IMR-90 (cell line): Measurements from ENCODE around the gene LYZL6. TPM values are rescaled to one million over a fixed set of nuclear protein-coding genes. Genes with fewer than 3 reads are reported as not detected.

Experiments used
- ATAC-seq: fragments of 200-7000 bp; cut with Tn5 transposase; 2 replicates; pipeline ENCODE4 v1.9.1; 2020; ENCODE audit warnings: low read depth, mild to moderate bottlenecking, moderate library complexity
- BruUV-seq: library from RNA; stranded (reverse); fragments of 400-500 nt; replicated peaks from 2 replicates; lab custom pipeline; 2021; lab: Mats Ljungman, UMichigan
- CTCF ChIA-PET: fragments of 300-600 bp; formaldehyde crosslinking; extraction: SDS; loops from one replicate; lab custom pipeline; 2021; ENCODE audit warnings: antibody characterized with exemption; lab: Yijun Ruan, JAX
- POLR2A ChIA-PET: fragments of 300-600 bp; sonication (Branson Sonifier 250); formaldehyde crosslinking; loops from one replicate; lab custom pipeline; 2022; ENCODE audit warnings: antibody characterized with exemption; ENCODE audit not compliant: unreplicated experiment; lab: Charles Lee
- DNase-seq: peaks from one replicate; pipeline ENCODE4 v3.0.0; 2013
- H2AFZ ChIP-seq: replicated peaks from 2 replicates; pipeline ENCODE3; 2013; ENCODE audit warnings: low read length, mild to moderate bottlenecking; ENCODE audit not compliant: poor library complexity
- H2AK5ac ChIP-seq: 2 replicates; pipeline ENCODE4 v1.6.1; 2013; ENCODE audit warnings: low read depth, low read length, inconsistent platforms
- H2AK9ac ChIP-seq: replicated peaks from 2 replicates; pipeline ENCODE3; 2013; ENCODE audit warnings: mild to moderate bottlenecking, low read depth, low read length, moderate library complexity; ENCODE audit not compliant: poor library complexity
- H2BK120ac ChIP-seq: 2 replicates; pipeline ENCODE4 v1.6.1; 2013; ENCODE audit warnings: low read depth, low read length, inconsistent platforms
- H2BK15ac ChIP-seq: 3 replicates; pipeline ENCODE4 v1.6.1; 2013; ENCODE audit warnings: low read depth, low read length, inconsistent platforms
- H2BK20ac ChIP-seq: 2 replicates; pipeline ENCODE4 v1.6.1; 2013; ENCODE audit warnings: low read depth, mild to moderate bottlenecking, inconsistent platforms, low read length, moderate library complexity
- H2BK5ac ChIP-seq: 2 replicates; pipeline ENCODE4 v1.6.1; 2013; ENCODE audit warnings: mild to moderate bottlenecking, low read depth, low read length, inconsistent platforms; ENCODE audit not compliant: poor library complexity, severe bottlenecking
- H3K14ac ChIP-seq: replicated peaks from 2 replicates; pipeline ENCODE4 v1.6.1; 2013; ENCODE audit warnings: low read depth, low read length, inconsistent platforms
- H3K18ac ChIP-seq: 2 replicates; pipeline ENCODE4 v1.6.1; 2013; ENCODE audit warnings: low read depth, low read length, control low read depth
- H3K23ac ChIP-seq: 2 replicates; pipeline ENCODE4 v1.6.1; 2013; ENCODE audit warnings: low read depth, low read length, inconsistent platforms
- H3K27ac ChIP-seq: 2 replicates; pipeline ENCODE4 v1.5.1; 2013; ENCODE audit warnings: mild to moderate bottlenecking, control low read depth, low read length; ENCODE audit not compliant: insufficient read depth
- H3K27me3 ChIP-seq: 2 replicates; pipeline ENCODE4 v1.6.1; 2013; ENCODE audit warnings: low read length; ENCODE audit not compliant: control insufficient read depth, insufficient read depth
- H3K36me3 ChIP-seq: 2 replicates; pipeline ENCODE4 v1.6.1; 2013; ENCODE audit warnings: low read length, mixed read lengths; ENCODE audit not compliant: control insufficient read depth, insufficient read depth
- H3K4ac ChIP-seq: 2 replicates; pipeline ENCODE4 v1.6.1; 2013; ENCODE audit warnings: low read depth, low read length, inconsistent platforms
- H3K4me1 ChIP-seq: 2 replicates; pipeline ENCODE4 v1.6.1; 2013; ENCODE audit warnings: low read length, mixed read lengths; ENCODE audit not compliant: control insufficient read depth, insufficient read depth
- H3K4me2 ChIP-seq: 2 replicates; pipeline ENCODE4 v1.6.1; 2013; ENCODE audit warnings: low read depth, mild to moderate bottlenecking, control low read depth, low read length, moderate library complexity
- H3K4me3 ChIP-seq: 2 replicates; pipeline ENCODE4 v1.5.1; 2013; ENCODE audit warnings: low read depth, mild to moderate bottlenecking, control low read depth, low read length, moderate library complexity; ENCODE audit not compliant: insufficient read depth
- H3K56ac ChIP-seq: 2 replicates; pipeline ENCODE4 v1.6.1; 2013; ENCODE audit warnings: low read length, inconsistent platforms; ENCODE audit not compliant: insufficient read depth; ENCODE audit errors: extremely low read depth
- H3K79me1 ChIP-seq, 2 experiments: 2 replicates each; pipeline ENCODE4 v1.6.1; 2013; ENCODE audit warnings: low read length in 2 of 2, inconsistent platforms in 1 of 2, low read depth in 1 of 2
- H3K9ac ChIP-seq: 2 replicates; pipeline ENCODE4 v1.6.1; 2013; ENCODE audit warnings: low read depth, low read length, control low read depth
- H3K9me1 ChIP-seq: 2 replicates; pipeline ENCODE4 v1.6.1; 2013; ENCODE audit warnings: low read length, inconsistent platforms; ENCODE audit not compliant: insufficient read depth
- H3K9me3 ChIP-seq: 2 replicates; pipeline ENCODE4 v1.6.1; 2013; ENCODE audit warnings: low read length; ENCODE audit not compliant: control insufficient read depth, insufficient read depth
- H4K20me1 ChIP-seq: 2 replicates; pipeline ENCODE4 v1.6.1; 2013; ENCODE audit warnings: low read length, inconsistent platforms; ENCODE audit not compliant: insufficient read depth
- H4K5ac ChIP-seq: 2 replicates; pipeline ENCODE4 v1.6.1; 2013; ENCODE audit warnings: mild to moderate bottlenecking, low read depth, low read length, control low read depth
- H4K8ac ChIP-seq, 2 experiments: 2 replicates each; pipeline ENCODE4 v1.6.1; 2013; ENCODE audit warnings: low read depth in 2 of 2, low read length in 2 of 2, control low read depth in 1 of 2, inconsistent platforms in 1 of 2
- H4K91ac ChIP-seq: 2 replicates; pipeline ENCODE4 v1.6.1; 2013; ENCODE audit warnings: low read depth, low read length, inconsistent platforms; ENCODE audit not compliant: insufficient read depth
- BHLHE40 ChIP-seq: fragments of 150-350 bp; IDR thresholded peaks from 2 replicates; pipeline ENCODE4 v1.6.1; 2016; ENCODE audit warnings: mild to moderate bottlenecking, low read depth, low read length
- CEBPB ChIP-seq: IDR thresholded peaks from 2 replicates; pipeline ENCODE4 v1.6.1; 2012; ENCODE audit warnings: low read depth, low read length, improper control_type of control experiment
- CHD1 ChIP-seq: IDR thresholded peaks from 2 replicates; pipeline ENCODE4 v1.6.1; 2012; ENCODE audit warnings: low read depth, low read length, improper control_type of control experiment
- CTCF ChIP-seq: conservative IDR thresholded peaks from 2 replicates; pipeline ENCODE4 v1.5.1; 2012; ENCODE audit warnings: mild to moderate bottlenecking, low read depth, low read length, improper control_type of control experiment
- ELK1 ChIP-seq: fragments of 150-350 bp; IDR thresholded peaks from 2 replicates; pipeline ENCODE4 v1.6.1; 2016; ENCODE audit warnings: low read depth, mild to moderate bottlenecking, low read length, moderate library complexity, borderline replicate concordance
- FOS ChIP-seq: fragments of 150-350 bp; IDR thresholded peaks from 2 replicates; pipeline ENCODE4 v1.6.1; 2016; ENCODE audit warnings: low read depth, low read length
- MAFK ChIP-seq: IDR thresholded peaks from 2 replicates; pipeline ENCODE4 v1.6.1; 2012; ENCODE audit warnings: low read depth, low read length, improper control_type of control experiment
- MAZ ChIP-seq: IDR thresholded peaks from 2 replicates; pipeline ENCODE4 v1.6.1; 2012; ENCODE audit warnings: low read depth, mild to moderate bottlenecking, low read length, improper control_type of control experiment, moderate library complexity, borderline replicate concordance
- MXI1 ChIP-seq: IDR thresholded peaks from 2 replicates; pipeline ENCODE4 v1.6.1; 2012; ENCODE audit warnings: low read depth, mild to moderate bottlenecking, low read length, moderate library complexity, borderline replicate concordance
- NFE2L2 ChIP-seq: fragments of 150-350 bp; IDR thresholded peaks from 2 replicates; pipeline ENCODE4 v1.6.1; 2016; ENCODE audit warnings: low read depth, mild to moderate bottlenecking, low read length
- POLR2A ChIP-seq: IDR thresholded peaks from 2 replicates; pipeline ENCODE4 v1.6.1; 2012; ENCODE audit warnings: mild to moderate bottlenecking, low read depth, low read length
- RAD21 ChIP-seq: IDR thresholded peaks from 2 replicates; pipeline ENCODE4 v1.6.1; 2012; ENCODE audit warnings: low read length, improper control_type of control experiment
- RCOR1 ChIP-seq: IDR thresholded peaks from 2 replicates; pipeline ENCODE4 v1.6.1; 2012; ENCODE audit warnings: mild to moderate bottlenecking, low read length, improper control_type of control experiment; ENCODE audit not compliant: insufficient replicate concordance
- RFX5 ChIP-seq: IDR thresholded peaks from 2 replicates; pipeline ENCODE4 v1.8.0; 2012; ENCODE audit warnings: low read depth, mild to moderate bottlenecking, low read length, moderate library complexity
- SMC3 ChIP-seq: fragments of 150-350 bp; IDR thresholded peaks from 2 replicates; pipeline ENCODE4 v1.6.1; 2016; ENCODE audit warnings: low read depth, mild to moderate bottlenecking, antibody characterized with exemption, low read length, moderate library complexity
- dilution Hi-C: fragments of 300-500 bp; cut with HindIII; formaldehyde crosslinking; loops from one replicate; pipeline ENCODE4 v1.14.3; 2018; ENCODE audit warnings: low sequenced_read_pairs; ENCODE audit not compliant: unreplicated experiment
- in situ Hi-C: fragments of 300-500 bp; cut with MboI; formaldehyde crosslinking; loops from 3 replicates; pipeline ENCODE4 v1.14.3; 2019; ENCODE audit warnings: low sequenced_read_pairs, inconsistent platforms, mixed read lengths
- intact Hi-C: fragments of 100-400 bp; cut with micrococcal nuclease; formaldehyde crosslinking; loops from 2 replicates; pipeline ENCODE4 v1.10.0; 2022
- polyA plus RNA-seq, 3 experiments: library from polyadenylated mRNA; depleted of rRNA; stranded (reverse); fragments of >200 nt; gene quantifications; 2 replicates each; pipeline ENCODE4 v1.2.3, GENCODE V29; 2012; ENCODE audit warnings: low replicate concordance in 1 of 3
- total RNA-seq: library from RNA; depleted of rRNA; stranded (reverse); fragments of >200 nt; gene quantifications from 2 replicates; pipeline ENCODE4 v1.2.3, GENCODE V29; 2012
- TF ChIP-seq, protein P1 (sequence below): fragments of 150-350 bp; IDR thresholded peaks from 2 replicates; pipeline ENCODE4 v1.6.1; 2017; ENCODE audit warnings: mild to moderate bottlenecking, antibody characterized with exemption, low read length, low read depth

Gene LYZL6
- total and polyA plus RNA-seq, 2 of the 4 experiments (the other 2 are of a cell fraction) = not detected

- Histone ChIP-seq H2BK5ac (no peak overlapping the region), H3K4me1 (no peaks in the 10 kb centered on the region), H3K9me3 (no peaks in the 10 kb centered on the region), H3K9ac (no peak overlapping the region), H3K18ac (no peak overlapping the region), H3K9me1 (no peaks in the 10 kb centered on the region), H3K27me3 (no peaks in the 10 kb centered on the region; the same call in 1 of the 2 replicates), H2AFZ (no peak overlapping the region), H2BK15ac (no peak overlapping the region), H2BK120ac (no peak overlapping the region), H3K4me2 (no peak overlapping the region), H3K23ac (no peak overlapping the region), H2BK20ac (no peak overlapping the region), H3K79me1 (no peaks in the 10 kb centered on the region), H3K4me3 (no peak overlapping the region), H4K5ac (no peak overlapping the region), H4K8ac (no peak overlapping the region), H2AK5ac (no peak overlapping the region), H2AK9ac (no peak overlapping the region), H4K20me1 (no peaks in the 10 kb centered on the region), H3K14ac (no peak overlapping the region), H3K36me3 (no peaks in the 10 kb centered on the region), H3K4ac (no peak overlapping the region), H3K56ac (no peak overlapping the region), H3K27ac (no peak overlapping the region), H4K91ac (no peak overlapping the region)
- no peak for TF ChIP-seq MAFK
- TF ChIP-seq SMC3 = no peak
- TF ChIP-seq FOS = no peak
- no peak for TF ChIP-seq POLR2A
- TF ChIP-seq MAZ = no peak
- TF ChIP-seq RCOR1 = no peak
- TF ChIP-seq CTCF = no peak
- TF ChIP-seq RFX5 = no peak
- TF ChIP-seq BHLHE40 = no peak
- no peak for TF ChIP-seq NFE2L2
- TF ChIP-seq CEBPB = no peak
- no peak for TF ChIP-seq CHD1
- TF ChIP-seq RAD21 = no peak
- TF ChIP-seq, protein P1, sequence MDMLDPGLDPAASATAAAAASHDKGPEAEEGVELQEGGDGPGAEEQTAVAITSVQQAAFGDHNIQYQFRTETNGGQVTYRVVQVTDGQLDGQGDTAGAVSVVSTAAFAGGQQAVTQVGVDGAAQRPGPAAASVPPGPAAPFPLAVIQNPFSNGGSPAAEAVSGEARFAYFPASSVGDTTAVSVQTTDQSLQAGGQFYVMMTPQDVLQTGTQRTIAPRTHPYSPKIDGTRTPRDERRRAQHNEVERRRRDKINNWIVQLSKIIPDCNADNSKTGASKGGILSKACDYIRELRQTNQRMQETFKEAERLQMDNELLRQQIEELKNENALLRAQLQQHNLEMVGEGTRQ = no peak
- no peak for TF ChIP-seq MXI1
- no peak for TF ChIP-seq ELK1
- ChIA-PET CTCF (no interaction called here), POLR2A (no interaction called here)
- in situ Hi-C loops = no loop called here
- dilution Hi-C loops = no loop called here
- intact Hi-C loops = no loop called here
- DNase-seq (no peak), ATAC-seq (no peak)
- BruUV-seq = no TSS peak
Observed at GRCh38 chr17:35988164-35988563, 44.7 kb upstream of the LYZL6 start.
